ENCODE results near the gene SELENOP. TPM values are rescaled to one million over a fixed set of nuclear protein-coding genes. Genes with fewer than 3 reads are reported as not detected.

Gene SELENOP
- total RNA-seq, 1 experiment from 2014 or later: 1.9 TPM

- Histone ChIP-seq H3K27ac (ENCODE audit: low read depth, low read length, poor library complexity, severe bottlenecking) (no peak overlapping the region), H3K27me3 (replicated peaks; ENCODE audit: insufficient read depth, low read depth, low read length, poor library complexity) (no peaks in the 10 kb centered on the region), H3K4me1 (ENCODE audit: insufficient read depth, low read length, poor library complexity, severe bottlenecking) (no peaks in the 10 kb centered on the region), H3K4me3 (ENCODE audit: low read depth, low read length, poor library complexity, severe bottlenecking) (no peak overlapping the region), H3K9me3 (ENCODE audit: low read depth, low read length, poor library complexity, severe bottlenecking) (no peaks in the 10 kb centered on the region), H3K36me3 (ENCODE audit: insufficient read depth, low read length, poor library complexity, severe bottlenecking) (no peaks in the 10 kb centered on the region)
- ChIA-PET POLR2A (ENCODE audit: low non-redundant PET) (no interaction called here), CTCF (no interaction called here)
- intact Hi-C loops (cut with micrococcal nuclease; ENCODE audit: unreplicated experiment): no loop called here
- no TSS peak for BruUV-seq (replicated peaks)
- DNase-seq (ENCODE audit: low spot score): no peak
- TF ChIP-seq CTCF (conservative IDR thresholded peaks at IDR 0.05; ENCODE audit: low read depth, low read length) (no peak), EZH2 (IDR thresholded peaks at IDR 0.05; ENCODE audit: borderline replicate concordance, low read depth, low read length, poor library complexity, severe bottlenecking) (no peak)
Measured at GRCh38 chr5:42800748-42801330, 10.9 kb downstream of the SELENOP start.

- ChIA-PET CTCF (no interaction called here), POLR2A (ENCODE audit: low non-redundant PET) (no interaction called here)
- H3K9me3 ChIP-seq (ENCODE audit: low read depth, low read length, poor library complexity, severe bottlenecking): no peaks in the 10 kb centered on the region
- no peak overlapping the region for H3K4me3 ChIP-seq (ENCODE audit: low read depth, low read length, poor library complexity, severe bottlenecking)
- TF ChIP-seq EZH2 (IDR thresholded peaks at IDR 0.05; ENCODE audit: borderline replicate concordance, low read depth, low read length, poor library complexity, severe bottlenecking): no peak
- TF ChIP-seq CTCF (conservative IDR thresholded peaks at IDR 0.05; ENCODE audit: low read depth, low read length): no peak
- H3K27me3 ChIP-seq (replicated peaks; ENCODE audit: insufficient read depth, low read depth, low read length, poor library complexity): no peaks in the 10 kb centered on the region
- no TSS peak for BruUV-seq (replicated peaks)
- H3K27ac ChIP-seq (ENCODE audit: low read depth, low read length, poor library complexity, severe bottlenecking): no peak overlapping the region
- no peaks in the 10 kb centered on the region for H3K36me3 ChIP-seq (ENCODE audit: insufficient read depth, low read length, poor library complexity, severe bottlenecking)
- no peaks in the 10 kb centered on the region for H3K4me1 ChIP-seq (ENCODE audit: insufficient read depth, low read length, poor library complexity, severe bottlenecking)
- DNase-seq (ENCODE audit: low spot score): no peak
- intact Hi-C loops (cut with micrococcal nuclease; ENCODE audit: unreplicated experiment): no loop called here
Measured at GRCh38 chr5:42799668-42800114, 12.0 kb downstream of the SELENOP start.

- no peaks in the 10 kb centered on the region for H3K36me3 ChIP-seq (ENCODE audit: insufficient read depth, low read length, poor library complexity, severe bottlenecking)
- no TSS peak for BruUV-seq (replicated peaks)
- no peaks in the 10 kb centered on the region for H3K27me3 ChIP-seq (replicated peaks; ENCODE audit: insufficient read depth, low read depth, low read length, poor library complexity)
- no peak overlapping the region for H3K4me3 ChIP-seq (ENCODE audit: low read depth, low read length, poor library complexity, severe bottlenecking)
- no peaks in the 10 kb centered on the region for H3K4me1 ChIP-seq (ENCODE audit: insufficient read depth, low read length, poor library complexity, severe bottlenecking)
- TF ChIP-seq CTCF (conservative IDR thresholded peaks at IDR 0.05; ENCODE audit: low read depth, low read length): no peak
- no peak for TF ChIP-seq EZH2 (IDR thresholded peaks at IDR 0.05; ENCODE audit: borderline replicate concordance, low read depth, low read length, poor library complexity, severe bottlenecking)
- ChIA-PET CTCF (no interaction called here), POLR2A (ENCODE audit: low non-redundant PET) (no interaction called here)
- H3K27ac ChIP-seq (ENCODE audit: low read depth, low read length, poor library complexity, severe bottlenecking): no peak overlapping the region
- no peak for DNase-seq (ENCODE audit: low spot score)
- intact Hi-C loops (cut with micrococcal nuclease; ENCODE audit: unreplicated experiment): no loop called here
- H3K9me3 ChIP-seq (ENCODE audit: low read depth, low read length, poor library complexity, severe bottlenecking): no peaks in the 10 kb centered on the region
Measured at GRCh38 chr5:42799241-42799608, 12.5 kb downstream of the SELENOP start.
